ENCODE results near the gene OR3A1.

DNA sequence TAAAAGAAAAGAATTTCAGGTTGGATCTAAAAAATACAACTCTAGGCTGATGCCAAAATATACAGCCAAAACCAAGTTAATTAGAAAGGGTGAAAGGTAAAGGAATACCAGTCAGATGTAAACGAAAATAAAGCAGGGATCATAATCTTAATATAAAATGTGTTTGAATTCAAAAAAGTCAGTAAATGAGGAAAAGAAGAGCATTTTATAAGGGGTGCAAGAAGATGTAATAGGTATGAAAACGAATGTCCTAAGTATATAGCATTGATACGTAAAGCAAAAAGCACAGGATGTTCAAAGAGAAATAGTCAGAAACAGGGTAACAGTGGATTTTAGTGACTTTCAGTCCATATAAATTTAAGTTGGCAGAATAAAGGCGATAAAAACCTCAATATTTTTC lies 2.5 kb downstream of the OR3A1 start:
- TF ChIP-seq POLR2A (IDR thresholded peaks at IDR 0.05) (no peak), POLR2AphosphoS5 (IDR thresholded peaks at IDR 0.05) (no peak), EP300 (IDR thresholded peaks at IDR 0.05) (no peak)
- TF ChIP-seq, protein P1, sequence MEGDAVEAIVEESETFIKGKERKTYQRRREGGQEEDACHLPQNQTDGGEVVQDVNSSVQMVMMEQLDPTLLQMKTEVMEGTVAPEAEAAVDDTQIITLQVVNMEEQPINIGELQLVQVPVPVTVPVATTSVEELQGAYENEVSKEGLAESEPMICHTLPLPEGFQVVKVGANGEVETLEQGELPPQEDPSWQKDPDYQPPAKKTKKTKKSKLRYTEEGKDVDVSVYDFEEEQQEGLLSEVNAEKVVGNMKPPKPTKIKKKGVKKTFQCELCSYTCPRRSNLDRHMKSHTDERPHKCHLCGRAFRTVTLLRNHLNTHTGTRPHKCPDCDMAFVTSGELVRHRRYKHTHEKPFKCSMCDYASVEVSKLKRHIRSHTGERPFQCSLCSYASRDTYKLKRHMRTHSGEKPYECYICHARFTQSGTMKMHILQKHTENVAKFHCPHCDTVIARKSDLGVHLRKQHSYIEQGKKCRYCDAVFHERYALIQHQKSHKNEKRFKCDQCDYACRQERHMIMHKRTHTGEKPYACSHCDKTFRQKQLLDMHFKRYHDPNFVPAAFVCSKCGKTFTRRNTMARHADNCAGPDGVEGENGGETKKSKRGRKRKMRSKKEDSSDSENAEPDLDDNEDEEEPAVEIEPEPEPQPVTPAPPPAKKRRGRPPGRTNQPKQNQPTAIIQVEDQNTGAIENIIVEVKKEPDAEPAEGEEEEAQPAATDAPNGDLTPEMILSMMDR (IDR thresholded peaks at IDR 0.05): no peak
